MG63 (cell line): ENCODE results near the gene RNASEH2C. TPM values are rescaled to one million over a fixed set of nuclear protein-coding genes. Genes with fewer than 3 reads are reported as not detected.
"Not testable (repeated sequence)": the region's sequence is repeated elsewhere in the genome, so short reads cannot be mapped to it uniquely, and the experiment has no call there.

Experiments
- DNase-seq: peaks from one replicate; pipeline ENCODE4 v3.0.0-alpha.2; 2020
- H3K27me3 ChIP-seq: fragments of 250-450 bp; sonication (Bioruptor Pico); 2 replicates; pipeline ENCODE4 v1.5.1; 2020; ENCODE audit warnings: mild to moderate bottlenecking, moderate library complexity
- H3K36me3 ChIP-seq: fragments of 250-450 bp; sonication (Bioruptor Pico); 2 replicates; pipeline ENCODE4 v1.5.1; 2020; ENCODE audit warnings: mild to moderate bottlenecking, moderate library complexity
- H3K4me3 ChIP-seq: fragments of 250-450 bp; sonication (Bioruptor Pico); 2 replicates; pipeline ENCODE4 v1.5.1; 2020; ENCODE audit warnings: mild to moderate bottlenecking, moderate library complexity
- H3K9me3 ChIP-seq: fragments of 250-450 bp; sonication (Bioruptor Pico); 2 replicates; pipeline ENCODE4 v1.5.1; 2020; ENCODE audit warnings: mild to moderate bottlenecking, moderate library complexity
- total RNA-seq: library from RNA; depleted of rRNA; stranded (reverse); fragments of >200 nt; shearing (Covaris generic); gene quantifications from 2 replicates; pipeline ENCODE4 v1.2.3, GENCODE V29; 2014; ENCODE audit warnings: low replicate concordance

Gene RNASEH2C
- total RNA-seq, 1 experiment from 2014 or later = 73.1 TPM

- DNase-seq = peak; percentile 65
- H3K36me3 ChIP-seq, H3K4me3 ChIP-seq: not testable (repeated sequence)
These were observed 14.3 kb downstream of the RNASEH2C start for GRCh38 chr11:65706303-65706763.

GRCh38 chr11:65703846-65704245 lies 16.8 kb downstream of the RNASEH2C start:
- Histone ChIP-seq H3K27me3 (peaks cover 25% of the 10 kb centered on the region), H3K4me3 (no peak overlapping the region), H3K9me3 (no peaks in the 10 kb centered on the region), H3K36me3 (no peaks in the 10 kb centered on the region)
- DNase-seq = no peak

More at GRCh38 chr11:65706303-65706763, 14.3 kb downstream of the RNASEH2C start:
- peaks cover 19% of the 10 kb centered on the region for H3K27me3 ChIP-seq
- H3K9me3 ChIP-seq = not testable (repeated sequence)

DNA sequence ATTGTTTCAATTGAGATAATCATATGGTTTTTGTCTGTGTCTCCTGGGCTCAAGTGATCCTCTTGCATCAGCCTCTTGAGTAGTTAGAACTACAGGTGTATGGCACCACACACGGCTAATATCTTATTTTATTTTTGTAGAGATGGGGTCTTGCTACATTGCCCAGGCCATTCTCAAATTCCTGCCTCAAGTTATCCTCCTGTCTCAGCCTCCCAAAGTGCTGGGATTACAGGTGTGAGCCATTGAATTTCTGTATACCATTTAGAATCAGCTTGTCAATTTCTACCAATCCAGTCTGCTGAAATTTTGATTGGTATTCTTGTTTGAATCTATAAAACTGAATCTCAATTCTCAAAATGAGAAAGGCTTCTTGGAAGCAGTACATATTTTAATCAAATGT lies 18.9 kb downstream of the RNASEH2C start:
- no peak overlapping the region for H3K4me3 ChIP-seq

DNA sequence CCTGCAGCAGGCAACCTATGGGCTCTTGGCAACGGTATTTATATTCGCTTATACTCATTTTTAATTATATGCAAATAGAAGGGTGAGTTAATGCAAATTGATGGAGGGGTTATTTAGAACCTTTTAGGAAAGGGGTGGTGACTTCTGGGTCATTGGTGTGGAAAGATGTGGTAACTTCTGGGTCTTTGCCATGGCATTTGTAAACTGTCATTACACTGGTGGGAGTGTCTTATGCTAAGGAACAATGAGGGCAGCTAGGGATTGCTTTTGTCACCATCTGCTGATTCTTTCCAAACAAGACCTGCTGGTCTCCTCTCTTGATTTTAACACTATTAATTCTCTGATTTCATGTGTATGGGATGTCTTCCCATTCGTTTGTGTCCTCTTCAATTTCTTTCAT lies 20.2 kb downstream of the RNASEH2C start:
- peaks cover 19% of the 10 kb centered on the region for H3K27me3 ChIP-seq
- H3K36me3 ChIP-seq = no peaks in the 10 kb centered on the region
- DNase-seq = no peak
- H3K4me3 ChIP-seq = no peak overlapping the region
- H3K9me3 ChIP-seq = no peaks in the 10 kb centered on the region

More for the DNA sequence above, 18.9 kb downstream of the RNASEH2C start:
- Histone ChIP-seq H3K27me3 (peaks cover 25% of the 10 kb centered on the region), H3K36me3 (no peaks in the 10 kb centered on the region), H3K9me3 (no peaks in the 10 kb centered on the region)
- DNase-seq = no peak

DNA sequence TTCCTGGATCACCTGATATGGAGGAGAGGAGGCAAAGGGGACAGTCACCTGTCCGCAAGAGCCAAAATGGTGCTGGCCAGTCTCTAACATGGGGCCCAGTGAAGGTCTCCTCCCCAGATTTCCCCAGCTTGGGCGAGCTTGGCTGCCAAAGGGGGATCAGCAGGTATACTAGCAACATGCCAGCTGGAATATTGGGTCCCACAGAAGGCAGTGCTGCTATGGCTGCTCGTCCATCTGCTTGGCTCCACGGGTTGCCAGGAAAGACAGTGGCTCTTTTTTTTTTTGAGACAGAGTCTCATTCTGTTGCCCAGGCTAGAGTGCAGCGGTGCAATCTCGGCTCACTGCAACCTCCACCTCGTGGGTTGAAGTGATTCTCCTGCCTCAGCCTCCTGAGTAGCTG lies 21.3 kb downstream of the RNASEH2C start:
- Histone ChIP-seq H3K9me3 (no peaks in the 10 kb centered on the region), H3K4me3 (no peak overlapping the region), H3K27me3 (peaks cover 16% of the 10 kb centered on the region), H3K36me3 (no peaks in the 10 kb centered on the region)
- no peak for DNase-seq

DNA sequence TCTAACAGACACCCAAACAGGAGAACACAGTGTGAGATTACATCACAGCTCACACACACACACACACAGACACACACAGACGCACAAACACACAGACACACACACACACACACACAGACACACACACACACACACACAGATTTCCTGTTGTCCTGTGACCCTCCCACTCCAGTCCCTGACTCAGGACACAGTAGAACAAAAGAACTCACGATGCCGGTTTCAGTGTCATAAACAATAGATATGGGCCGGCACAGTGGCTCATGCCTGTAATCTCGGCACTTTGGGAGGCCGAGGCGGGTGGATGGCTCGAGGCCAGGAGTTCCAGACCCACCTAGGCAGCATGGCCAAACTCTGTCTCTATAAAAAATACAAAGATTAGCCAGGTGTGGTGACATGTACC lies 22.4 kb downstream of the RNASEH2C start:
- no peak for DNase-seq
- Histone ChIP-seq H3K4me3 (no peak overlapping the region), H3K27me3 (peaks cover 16% of the 10 kb centered on the region), H3K36me3 (no peaks in the 10 kb centered on the region), H3K9me3 (no peaks in the 10 kb centered on the region)

DNA sequence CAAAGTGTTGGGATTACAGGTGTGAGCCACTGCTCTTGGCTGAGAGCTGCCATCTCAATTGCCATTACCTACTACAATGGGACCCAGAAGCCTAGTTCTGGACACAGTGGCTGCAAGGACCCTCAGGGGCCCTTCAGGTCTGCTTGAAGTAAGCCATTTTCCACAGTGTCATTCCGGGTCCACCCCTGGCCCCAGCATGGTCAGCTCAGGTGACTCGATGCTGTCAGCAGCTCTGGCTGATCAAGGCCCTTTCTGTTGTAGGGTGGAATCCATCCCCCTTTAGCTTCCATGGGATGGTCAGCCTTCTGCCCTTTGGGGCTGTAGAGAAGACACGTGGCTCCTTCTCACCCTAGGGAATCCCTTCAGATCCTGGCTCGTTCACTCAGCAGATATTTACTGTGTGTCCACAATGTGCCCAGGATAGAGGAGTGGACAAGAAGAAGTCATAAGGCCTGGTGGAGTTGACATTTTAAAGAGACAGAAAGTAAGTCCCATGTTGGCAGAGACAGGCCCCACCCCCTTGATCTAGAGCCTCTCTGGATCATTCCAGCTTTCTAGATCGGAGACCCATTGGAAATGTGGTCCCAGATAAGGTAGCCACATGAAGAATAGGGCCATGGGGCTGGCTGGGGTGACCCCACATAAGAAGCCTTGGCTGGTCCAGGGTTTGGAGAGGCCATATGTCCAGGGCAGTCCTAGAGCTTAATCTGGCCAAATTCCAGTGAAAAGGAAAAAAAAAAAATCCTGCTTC lies 23.6 kb downstream of the RNASEH2C start:
- no peak for DNase-seq
- Histone ChIP-seq H3K36me3 (no peaks in the 10 kb centered on the region), H3K9me3 (no peaks in the 10 kb centered on the region), H3K4me3 (no peak overlapping the region), H3K27me3 (peaks cover 10% of the 10 kb centered on the region)

- no peaks in the 10 kb centered on the region for H3K36me3 ChIP-seq
- H3K4me3 ChIP-seq = no peak overlapping the region
- no peak for DNase-seq
- H3K9me3 ChIP-seq = no peaks in the 10 kb centered on the region
- peaks cover 6% of the 10 kb centered on the region for H3K27me3 ChIP-seq
These were observed 24.9 kb downstream of the RNASEH2C start for GRCh38 chr11:65695459-65696241.

DNA sequence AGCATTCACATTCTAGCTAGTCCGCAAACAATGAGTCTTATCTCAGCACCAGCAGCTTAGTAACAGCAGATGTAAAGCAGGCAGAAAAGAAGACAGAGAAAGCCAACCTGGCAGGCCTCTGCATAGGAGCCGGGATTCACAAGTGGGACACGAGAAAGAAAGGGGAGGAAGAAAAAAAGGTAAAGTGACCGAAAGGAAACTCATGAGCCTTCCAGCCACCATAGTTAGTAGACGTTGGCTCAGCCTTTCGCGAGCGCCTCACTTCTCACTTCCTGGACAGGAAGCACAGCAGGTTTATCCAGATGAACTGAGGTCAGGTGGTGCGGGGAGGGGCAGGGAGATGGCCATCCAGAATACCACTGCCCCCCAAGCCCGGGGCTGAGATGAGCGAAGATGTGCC lies 28.2 kb downstream of the RNASEH2C start:
- no peaks in the 10 kb centered on the region for H3K36me3 ChIP-seq
- no peaks in the 10 kb centered on the region for H3K9me3 ChIP-seq
- H3K4me3 ChIP-seq = no peak overlapping the region
- H3K27me3 ChIP-seq = no peaks in the 10 kb centered on the region
- no peak for DNase-seq

- H3K4me3 ChIP-seq, H3K27me3 ChIP-seq, H3K36me3 ChIP-seq, DNase-seq, H3K9me3 ChIP-seq: not testable (repeated sequence)
These were observed 28.8 kb downstream of the RNASEH2C start for GRCh38 chr11:65691847-65692246.

GRCh38 chr11:65685981-65686380 lies 34.6 kb downstream of the RNASEH2C start:
- Histone ChIP-seq H3K27me3 (peaks cover 3% of the 10 kb centered on the region; the same call in 1 of the 2 replicates), H3K4me3 (no peak overlapping the region), H3K9me3 (no peaks in the 10 kb centered on the region), H3K36me3 (no peaks in the 10 kb centered on the region)
- DNase-seq = no peak

DNA sequence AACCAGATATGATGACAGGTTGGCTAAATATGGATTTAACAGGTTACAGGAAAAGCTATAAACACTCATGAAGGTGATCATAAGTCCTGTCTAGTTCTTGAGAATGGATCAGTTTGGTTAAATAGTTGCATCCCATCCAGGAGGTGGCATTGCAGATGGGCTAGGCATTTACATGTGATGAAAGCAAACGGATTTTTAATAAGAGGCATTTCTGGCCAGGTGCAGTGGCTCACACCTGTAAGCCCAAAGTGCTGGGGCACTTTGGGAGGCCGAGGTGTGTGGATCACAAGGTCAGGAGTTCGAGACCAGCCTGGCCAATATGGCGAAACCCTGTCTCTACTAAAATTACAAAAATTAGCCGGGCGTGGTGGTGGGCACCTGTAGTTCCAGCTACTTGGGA lies 37.1 kb downstream of the RNASEH2C start:
- not testable (repeated sequence) for H3K4me3 ChIP-seq

GRCh38 chr11:65680192-65680743 lies 40.3 kb downstream of the RNASEH2C start:
- H3K4me3 ChIP-seq = no peak overlapping the region
- no peak for DNase-seq
- peaks cover 3% of the 10 kb centered on the region; the same call in 1 of the 2 replicates for H3K27me3 ChIP-seq
- H3K9me3 ChIP-seq = no peaks in the 10 kb centered on the region
- H3K36me3 ChIP-seq = no peaks in the 10 kb centered on the region

More for the DNA sequence above, 37.1 kb downstream of the RNASEH2C start:
- not testable (repeated sequence) for H3K36me3 ChIP-seq, H3K27me3 ChIP-seq, DNase-seq, H3K9me3 ChIP-seq

DNA sequence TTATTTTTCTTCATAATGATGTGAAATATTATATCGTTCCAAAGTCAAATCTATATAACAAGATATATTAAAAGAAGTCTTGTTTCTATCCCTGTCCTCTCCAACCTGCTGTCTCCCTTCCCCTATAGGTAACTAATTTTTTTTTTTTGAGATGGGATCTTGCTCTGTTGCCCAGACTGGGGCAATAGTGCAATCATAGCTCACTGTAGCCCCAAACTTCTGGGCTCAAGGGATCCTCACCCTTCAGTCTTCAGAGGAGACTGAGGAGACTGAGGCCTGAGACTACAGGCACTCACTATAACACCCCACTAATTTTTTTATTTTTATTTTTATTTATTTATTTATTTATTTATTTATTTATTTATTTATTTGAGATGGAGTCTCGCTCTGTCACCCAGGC lies 47.6 kb downstream of the RNASEH2C start:
- Histone ChIP-seq H3K27me3 (no peaks in the 10 kb centered on the region), H3K36me3 (no peaks in the 10 kb centered on the region), H3K9me3 (no peaks in the 10 kb centered on the region), H3K4me3 (no peak overlapping the region)
- DNase-seq = no peak

- Histone ChIP-seq H3K36me3 (no peaks in the 10 kb centered on the region), H3K27me3 (no peaks in the 10 kb centered on the region), H3K4me3 (no peak overlapping the region), H3K9me3 (no peaks in the 10 kb centered on the region)
- no peak for DNase-seq
These were observed 48.3 kb downstream of the RNASEH2C start for GRCh38 chr11:65672180-65672860.
